ENCODE data around the gene SNRPD2. TPM values are rescaled to one million over a fixed set of nuclear protein-coding genes. Genes with fewer than 3 reads are reported as not detected.

SNRPD2 gene
- total RNA-seq, 2 experiments from 2014 or later: 777 to 805 TPM

- POLR2A ChIA-PET: interaction anchor here (0.6 kb wide), 1 partner anchor 15 kb away, joined by 6 read pairs; no protein-coding TSS in a partner anchor
- CTCF ChIA-PET: interaction anchor here (1.3 to 1.5 kb wide), 2 partner anchors 32 to 33 kb away, joined by 3 to 5 read pairs; no protein-coding TSS in a partner anchor
Observed at GRCh38 chr19:45674946-45675345, 16.8 kb downstream of the SNRPD2 start.

- POLR2A ChIA-PET: interaction anchor here (0.5 to 1.5 kb wide), 4 partner anchors 22 to 122 kb away, joined by 3 to 10 read pairs (median 5); partner anchors contain the start of genes DMWD, QPCTL and SNRPD2
- CTCF ChIA-PET: interaction anchor here (0.9 to 1.6 kb wide), 4 partner anchors 10 to 28 kb away, joined by 3 to 4 read pairs (median 4); partner anchors contain the start of gene QPCTL
Observed at GRCh38 chr19:45670670-45671453, 20.9 kb downstream of the SNRPD2 start.

- POLR2A ChIA-PET: interaction anchor here (1.0 to 2.5 kb wide), 2 partner anchors 8 to 26 kb away, joined by 3 to 10 read pairs; no protein-coding TSS in a partner anchor
- CTCF ChIA-PET: interaction anchor here (0.6 to 4.2 kb wide), 4 partner anchors 9 to 158 kb away, joined by 3 to 23 read pairs (median 4); no protein-coding TSS in a partner anchor
Observed at GRCh38 chr19:45668342-45668871, 23.3 kb downstream of the SNRPD2 start.

- ChIA-PET POLR2A (interaction anchor here (1.0 to 2.5 kb wide), 2 partner anchors 9 to 25 kb away, joined by 3 to 10 read pairs; no protein-coding TSS in a partner anchor), CTCF (interaction anchor here (0.6 to 4.2 kb wide), 7 partner anchors 13 to 157 kb away, joined by 3 to 23 read pairs (median 4); no protein-coding TSS in a partner anchor)
Observed at GRCh38 chr19:45667620-45668341, 24.0 kb downstream of the SNRPD2 start, which contains the start of gene GIPR. Gene GIPR (plus strand): TSS chr19:45668221. CDS start chr19:45669521, 1,300 bp downstream.

GRCh38 chr19:45664575-45664974 is 27.2 kb downstream of the SNRPD2 start:
- POLR2A ChIA-PET: no interaction called here
- CTCF ChIA-PET: no interaction called here

GRCh38 chr19:45663800-45664199 is 28.0 kb downstream of the SNRPD2 start:
- ChIA-PET CTCF (no interaction called here), POLR2A (no interaction called here)

- ChIA-PET CTCF (interaction anchor here (1.3 kb wide), 1 partner anchor 32 kb away, joined by 3 read pairs; the partner anchor contains the start of gene QPCTL), POLR2A (interaction anchor here (0.6 kb wide), 1 partner anchor 9 kb away, joined by 7 read pairs; no protein-coding TSS in a partner anchor)
Observed at GRCh38 chr19:45660636-45661035, 31.1 kb downstream of the SNRPD2 start.

- CTCF ChIA-PET: no interaction called here
- POLR2A ChIA-PET: no interaction called here
Observed at GRCh38 chr19:45659096-45659729, 32.5 kb downstream of the SNRPD2 start.

- ChIA-PET CTCF (no interaction called here), POLR2A (no interaction called here)
Observed at GRCh38 chr19:45657520-45658167, 34.1 kb downstream of the SNRPD2 start.

GRCh38 chr19:45655073-45655472 is 36.7 kb downstream of the SNRPD2 start:
- ChIA-PET CTCF (no interaction called here), POLR2A (no interaction called here)

- ChIA-PET CTCF (interaction anchor here (0.6 to 1.2 kb wide), 2 partner anchors 41 to 180 kb away, joined by 3 read pairs; no protein-coding TSS in a partner anchor), POLR2A (interaction anchor here (0.6 kb wide), 1 partner anchor 196 kb away, joined by 6 read pairs; no protein-coding TSS in a partner anchor)
Observed at GRCh38 chr19:45653634-45654033, 38.1 kb downstream of the SNRPD2 start.

- POLR2A ChIA-PET: no interaction called here
Observed at GRCh38 chr19:45650722-45651121, 41.0 kb downstream of the SNRPD2 start.

GRCh38 chr19:45646345-45646698 is 45.4 kb downstream of the SNRPD2 start:
- CTCF ChIA-PET: interaction anchor here (0.5 to 1.8 kb wide), 12 partner anchors 10 to 218 kb away, joined by 3 to 9 read pairs (median 4); partner anchors contain the start of genes QPCTL and SNRPD2
- POLR2A ChIA-PET: interaction anchor here (0.5 to 1.1 kb wide), 5 partner anchors 23 to 1892 kb away, joined by 3 to 4 read pairs (median 4); partner anchors contain the start of gene QPCTL

More at GRCh38 chr19:45650722-45651121, 41.0 kb downstream of the SNRPD2 start:
- CTCF ChIA-PET: interaction anchor here (0.8 kb wide), 1 partner anchor 30 kb away, joined by 3 read pairs; no protein-coding TSS in a partner anchor

GRCh38 chr19:45645631-45646344 is 46.0 kb downstream of the SNRPD2 start:
- ChIA-PET CTCF (interaction anchor here (0.5 to 1.8 kb wide), 12 partner anchors 11 to 218 kb away, joined by 3 to 9 read pairs (median 4); partner anchors contain the start of genes QPCTL and SNRPD2), POLR2A (interaction anchor here (0.5 to 1.1 kb wide), 5 partner anchors 23 to 1892 kb away, joined by 3 to 4 read pairs (median 4); partner anchors contain the start of gene QPCTL)

- POLR2A ChIA-PET: interaction anchor here (1.1 kb wide), 3 partner anchors 22 to 146 kb away, joined by 3 to 4 read pairs (median 4); no protein-coding TSS in a partner anchor
- CTCF ChIA-PET: interaction anchor here (1.0 to 1.8 kb wide), 7 partner anchors 22 to 217 kb away, joined by 3 to 8 read pairs (median 5); partner anchors contain the start of genes QPCTL and SNRPD2
Observed at GRCh38 chr19:45645068-45645630, 46.6 kb downstream of the SNRPD2 start.

GRCh38 chr19:45643927-45644771 is 47.6 kb downstream of the SNRPD2 start:
- ChIA-PET CTCF (interaction anchor here (0.8 to 5.7 kb wide), 12 partner anchors 13 to 219 kb away, joined by 3 to 57 read pairs (median 8); partner anchors contain the start of genes ERCC1, GIPR, QPCTL and SNRPD2), POLR2A (interaction anchor here (1.8 kb wide), 1 partner anchor 136 kb away, joined by 4 read pairs; no protein-coding TSS in a partner anchor)

Measured in activated CD8-positive, alpha-beta memory T cell treated with anti-CD3 and anti-CD28 coated beads for 36 hours (primary cell).